Stimulated activated CD8-positive, alpha-beta memory T cell treated with anti-CD3 and anti-CD28 coated beads, Interleukin-2, amount 100 ng/mL, for 48 hours (primary cell): ENCODE results near the gene NLRP3.
A peak's percentile ranks its signal among the peaks of the same experiment; 100 is the strongest.
"Not testable (repeated sequence)": the region's sequence is repeated elsewhere in the genome, so short reads cannot be mapped to it uniquely, and the experiment has no call there.

Source experiments
- DNase-seq, 2 donors: peaks; one replicate each; pipeline ENCODE4 v3.0.0-alpha.2; 2020; ENCODE audit warnings: low read depth in 2 of 2

NLRP3 gene

DNA sequence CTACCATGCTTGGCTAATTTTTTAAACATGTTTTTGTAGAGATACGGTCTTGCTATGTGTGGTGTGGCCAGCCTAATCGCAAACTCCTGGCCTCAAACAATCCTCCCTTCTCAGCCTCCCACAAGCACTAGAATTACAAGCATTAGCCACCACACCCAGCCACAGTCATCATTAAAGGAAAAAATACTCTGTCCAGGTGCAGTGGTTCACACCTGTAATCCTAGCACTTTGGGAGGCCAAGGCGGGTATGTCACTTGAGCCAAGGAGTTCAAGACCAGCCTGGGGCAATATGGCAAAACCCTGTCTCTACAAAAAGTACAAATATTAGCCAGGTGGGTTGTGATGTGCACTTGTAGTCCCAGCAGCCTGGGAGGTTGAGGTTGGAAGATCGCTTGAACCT, 25.0 kb upstream of the NLRP3 start:
- no peak for DNase-seq

DNA sequence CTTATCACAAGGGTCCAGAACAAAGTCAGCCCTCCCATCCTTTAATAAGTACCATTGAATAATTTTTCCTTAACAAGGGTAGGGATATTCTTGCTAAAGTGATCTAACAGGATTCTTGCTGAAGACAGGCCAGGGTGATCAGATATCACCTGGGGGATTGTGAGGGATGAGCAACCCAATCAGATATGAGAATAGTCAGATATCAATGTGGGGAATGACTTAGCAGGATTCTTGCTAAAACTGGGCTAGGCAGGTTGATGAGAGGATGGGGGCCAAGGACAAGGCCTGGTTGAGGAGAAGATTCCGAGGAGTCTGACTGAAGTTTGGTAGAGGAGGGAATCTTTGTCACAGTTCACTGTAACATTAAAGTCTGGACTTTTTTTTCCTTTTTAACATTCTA, 23.9 kb upstream of the NLRP3 start:
- no peak for DNase-seq

GRCh38 chr1:247395075-247395474, 20.9 kb upstream of the NLRP3 start:
- not testable (repeated sequence) for DNase-seq

DNA sequence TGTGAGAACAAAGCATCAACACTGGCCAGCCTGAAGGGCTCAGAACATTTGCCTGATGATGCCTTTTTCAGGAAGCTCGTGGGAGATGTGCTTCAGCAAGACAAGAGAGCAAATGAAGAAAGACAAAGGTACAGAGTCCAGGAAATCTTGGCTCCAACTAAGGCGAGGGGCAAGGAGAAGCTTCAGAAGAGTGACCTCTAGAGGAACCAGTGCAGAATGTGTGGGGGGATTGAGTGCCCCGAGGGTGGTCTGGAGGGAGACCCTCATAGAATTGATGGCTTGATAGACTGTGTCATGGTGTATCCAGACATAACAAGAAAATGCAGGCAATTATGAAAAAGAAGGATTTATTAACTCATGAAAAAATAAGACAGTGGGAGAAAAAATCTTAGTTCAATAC, 15.3 kb upstream of the NLRP3 start:
- no peak for DNase-seq

GRCh38 chr1:247401310-247402119, 14.5 kb upstream of the NLRP3 start:
- DNase-seq, result no peak

DNA sequence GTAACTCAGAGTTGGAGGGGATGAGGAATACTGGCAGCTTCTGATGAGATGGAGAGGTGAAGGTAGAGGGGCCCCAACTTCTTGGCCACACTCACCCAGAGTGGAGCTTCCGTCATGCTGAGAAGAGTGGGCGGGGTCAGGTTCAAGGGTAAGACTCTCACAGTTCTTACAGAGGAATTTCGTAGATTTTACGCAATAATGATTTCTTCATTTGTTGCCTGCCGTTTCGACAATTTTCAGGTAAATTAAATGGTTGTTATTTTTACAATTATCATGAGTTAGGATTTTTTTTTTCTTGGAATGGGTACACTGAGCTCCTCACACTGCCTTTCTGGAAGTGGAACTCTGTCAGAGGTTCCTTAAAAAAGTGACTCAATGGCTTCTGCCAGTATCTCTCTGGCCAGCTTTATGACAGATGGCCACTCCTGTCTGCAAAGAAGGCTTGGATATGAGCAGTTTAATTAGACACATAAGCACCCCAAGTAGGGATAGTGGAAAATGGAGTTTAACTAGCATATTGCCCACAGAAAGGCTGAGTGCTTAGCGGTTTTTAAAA, 13.8 kb upstream of the NLRP3 start:
- DNase-seq, result no peak

DNA sequence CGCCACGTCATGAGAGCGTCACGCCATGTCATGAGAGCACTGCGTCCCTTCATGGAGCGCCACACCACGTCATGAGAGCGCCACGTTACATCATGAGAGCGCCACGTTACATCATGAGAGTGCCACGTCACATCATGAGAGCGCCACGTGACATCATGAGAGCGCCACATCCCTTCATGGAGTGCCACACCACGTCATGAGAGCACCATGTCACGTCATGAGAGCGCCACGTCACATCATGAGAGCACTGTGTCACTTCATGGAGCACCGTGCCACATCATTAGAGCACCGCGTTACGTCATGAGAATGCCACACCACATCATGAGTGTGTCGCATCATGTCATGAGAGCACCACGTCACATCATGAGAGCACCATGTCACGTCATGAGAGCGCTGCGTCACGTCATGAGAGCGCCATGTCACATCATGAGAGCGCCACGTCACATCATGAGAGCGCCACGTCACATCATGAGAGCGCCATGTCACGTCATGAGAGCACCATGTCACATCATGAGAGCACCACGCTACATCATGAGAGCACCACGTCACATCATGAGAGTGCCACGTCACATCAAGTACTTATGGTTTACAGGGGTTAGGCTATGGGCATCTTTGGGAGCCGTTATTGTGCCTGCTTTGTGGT, 9.8 kb upstream of the NLRP3 start:
- DNase-seq, result no peak

GRCh38 chr1:247407180-247407616, 8.8 kb upstream of the NLRP3 start:
- DNase-seq, result peak in 1 of 2 donors; percentile 47

DNA sequence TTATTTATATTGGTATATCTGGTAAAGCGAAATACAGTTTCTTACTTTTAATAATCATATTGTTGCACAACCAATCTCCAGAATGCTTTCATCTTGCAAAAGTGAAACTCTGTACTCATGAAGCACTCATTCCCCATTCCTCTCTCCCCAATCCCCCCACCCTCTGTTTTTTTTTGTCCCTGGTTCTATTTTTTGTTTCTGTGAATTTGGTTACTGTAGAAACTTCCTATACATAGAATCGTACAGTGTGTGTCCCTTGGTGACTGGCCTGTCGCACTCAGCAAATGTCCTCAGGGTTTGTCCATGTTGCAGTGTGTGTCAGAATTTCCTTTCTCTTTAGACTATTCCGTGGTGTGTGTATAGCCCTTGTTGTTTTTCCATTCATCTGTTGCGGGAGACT, 7.9 kb upstream of the NLRP3 start:
- DNase-seq, result no peak

DNA sequence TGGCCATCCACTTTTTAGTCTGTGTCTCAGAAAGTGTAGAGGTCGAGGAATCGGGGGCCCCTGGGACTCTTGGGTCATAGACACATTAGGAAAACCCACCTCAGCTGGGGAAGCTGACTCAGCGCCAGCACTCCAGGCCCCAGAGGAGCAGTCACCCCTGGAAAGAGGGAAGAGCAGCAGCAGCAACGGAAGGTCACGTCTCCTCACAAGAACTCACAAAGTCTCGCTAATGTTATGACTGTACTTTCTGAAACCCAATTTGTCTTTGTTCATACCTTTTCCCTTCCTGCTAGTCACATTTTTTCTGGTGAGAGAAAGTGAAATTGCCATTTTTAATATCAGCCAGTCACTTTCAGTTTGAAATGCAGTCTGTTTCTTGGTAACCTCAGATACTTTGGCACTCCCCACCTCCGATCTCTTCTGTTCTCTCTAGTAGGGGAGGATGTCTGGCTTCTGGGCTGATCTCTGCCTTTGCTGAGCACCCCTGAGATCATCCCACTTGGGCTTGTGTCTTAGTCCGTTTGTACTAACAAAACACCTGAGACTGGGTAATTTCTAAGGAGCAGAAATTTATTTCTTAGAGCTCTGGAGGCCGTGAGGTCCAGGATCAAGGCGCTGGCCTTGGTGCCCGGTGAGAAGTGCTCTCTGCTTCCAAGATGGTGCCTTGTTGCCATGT, 6.0 kb upstream of the NLRP3 start:
- peak in 1 of 2 donors; percentile 37 for DNase-seq

DNA sequence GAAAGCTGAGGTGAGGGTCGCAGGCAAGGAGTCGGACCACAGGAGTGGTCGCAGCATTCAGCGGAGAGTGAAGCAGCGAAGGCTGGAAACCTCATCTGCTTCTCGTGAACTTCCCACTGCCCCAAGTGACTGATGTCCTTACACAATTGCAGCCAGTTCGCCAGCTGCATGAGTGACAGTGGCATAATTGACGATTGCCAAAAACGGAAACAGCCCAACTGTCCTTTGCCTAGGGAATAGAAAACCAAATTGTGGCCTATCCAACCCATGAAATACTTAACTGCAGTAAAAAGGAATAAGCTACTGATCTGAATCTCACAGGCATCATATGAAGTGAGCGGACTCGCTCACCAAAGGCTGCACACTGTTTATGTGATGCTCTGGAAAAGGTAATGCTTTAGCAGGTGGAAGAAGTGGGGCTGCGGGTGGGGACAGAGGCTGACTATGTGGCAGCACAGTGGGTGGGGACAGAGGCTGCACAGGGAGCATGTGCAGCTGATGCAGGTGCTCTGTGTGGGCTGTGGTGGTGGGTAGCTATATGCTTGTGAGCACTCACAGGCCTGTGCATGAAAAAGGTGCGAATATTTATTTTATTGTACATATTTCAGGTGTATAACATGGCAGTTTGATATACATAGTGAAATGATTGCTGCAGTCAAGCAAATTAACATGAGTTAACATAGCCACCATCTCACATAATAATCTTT, 4.2 kb upstream of the NLRP3 start:
- no peak for DNase-seq

- DNase-seq, result no peak
Measured at GRCh38 chr1:247417831-247418230, 1.9 kb downstream of the NLRP3 start.

GRCh38 chr1:247419336-247419735, 3.4 kb downstream of the NLRP3 start:
- DNase-seq, result no peak

DNA sequence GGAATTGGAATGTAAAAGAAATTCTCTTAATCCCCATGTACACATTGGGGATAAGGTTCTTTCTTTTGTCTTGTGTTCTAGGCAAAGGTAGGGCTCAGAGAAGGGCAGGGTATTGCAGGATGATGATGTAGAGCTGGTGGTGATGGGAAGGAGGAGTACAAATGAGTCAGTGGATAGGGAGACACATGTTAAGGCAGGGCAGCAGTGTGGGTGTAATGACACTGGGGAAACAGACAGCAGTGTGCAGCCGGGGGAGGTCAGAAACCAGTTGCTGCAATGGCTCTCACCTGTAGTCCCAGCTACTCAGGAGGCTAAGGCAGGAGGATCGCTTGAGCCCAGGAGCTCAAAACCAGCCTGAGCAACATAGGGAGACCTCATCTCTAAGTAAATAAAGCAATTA, 5.1 kb downstream of the NLRP3 start:
- no peak for DNase-seq

DNA sequence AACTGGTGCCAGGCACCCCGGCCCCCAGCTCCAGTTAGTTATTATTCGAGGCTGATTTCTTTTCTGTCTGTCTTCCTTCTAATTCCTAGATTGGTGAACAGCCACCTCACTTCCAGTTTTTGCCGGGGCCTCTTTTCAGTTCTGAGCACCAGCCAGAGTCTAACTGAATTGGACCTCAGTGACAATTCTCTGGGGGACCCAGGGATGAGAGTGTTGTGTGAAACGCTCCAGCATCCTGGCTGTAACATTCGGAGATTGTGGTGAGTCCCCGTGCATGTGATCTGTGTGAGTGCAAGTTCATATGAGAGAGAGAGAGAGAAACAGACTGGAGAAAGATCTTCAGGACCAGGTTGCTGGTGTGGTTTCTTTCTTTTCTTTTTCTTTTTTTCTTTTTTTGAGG, 13.5 kb downstream of the NLRP3 start:
- DNase-seq, result no peak

DNA sequence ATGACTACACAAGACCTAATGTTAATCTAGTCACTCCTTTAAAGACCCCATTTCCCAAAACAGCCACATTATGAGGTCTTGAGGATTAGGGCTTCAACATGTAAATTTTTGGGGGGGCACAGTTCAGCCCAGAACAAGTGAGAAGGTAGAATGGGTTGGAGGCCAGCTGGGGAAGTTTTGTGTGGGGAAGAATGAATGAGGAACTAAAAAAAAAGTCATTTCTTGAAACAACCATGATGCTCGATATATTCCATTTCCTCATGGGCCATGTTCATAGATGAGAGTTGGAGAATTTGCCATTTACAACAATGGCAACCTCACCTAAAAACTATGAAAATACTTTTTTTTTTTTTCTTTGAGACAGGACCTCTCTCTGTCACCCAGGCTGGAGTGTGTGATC, 14.5 kb downstream of the NLRP3 start:
- DNase-seq, result no peak

GRCh38 chr1:247431643-247432042, 15.7 kb downstream of the NLRP3 start:
- no peak for DNase-seq

GRCh38 chr1:247434005-247434404, 18.0 kb downstream of the NLRP3 start:
- no peak for DNase-seq

GRCh38 chr1:247435030-247435758, 19.2 kb downstream of the NLRP3 start:
- DNase-seq, result no peak

GRCh38 chr1:247435759-247436147, 19.8 kb downstream of the NLRP3 start:
- DNase-seq, result no peak
